ENCODE results near the gene RANBP17. TPM values are rescaled to one million over a fixed set of nuclear protein-coding genes. Genes with fewer than 3 reads are reported as not detected.

The RANBP17 gene
- total and polyA plus RNA-seq, 4 donors, result 18.3 to 95.4 (median 31.6) TPM

DNA sequence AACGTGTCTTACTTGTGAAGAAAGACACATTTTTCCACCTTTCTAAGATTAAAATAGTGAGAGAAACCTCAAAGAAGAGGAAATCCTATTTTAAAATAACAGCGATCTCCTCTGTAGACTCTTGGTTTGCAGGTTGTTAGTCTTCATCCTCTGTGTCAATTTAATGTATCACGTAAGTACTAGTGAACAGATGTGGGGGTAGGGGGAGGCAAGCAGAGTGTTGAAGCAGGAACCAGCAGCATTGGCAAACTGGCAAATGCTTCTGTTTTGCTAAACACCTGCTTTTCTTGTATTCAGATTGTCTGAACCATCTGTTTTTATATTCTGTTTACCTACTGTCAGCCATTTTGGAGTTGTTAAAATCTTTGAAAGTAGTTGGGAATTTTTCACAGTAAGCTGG is 288.0 kb downstream of the RANBP17 start:
- Histone ChIP-seq H3K27ac (ENCODE audit: low read depth, low read length) (no peak overlapping the region), H3K9me3 (ENCODE audit: control insufficient read depth, insufficient read depth, low read length) (no peaks in the 10 kb centered on the region), H3K4me1 (ENCODE audit: control insufficient read depth, insufficient read depth, low read length) (no peaks in the 10 kb centered on the region), H3K36me3 (ENCODE audit: control insufficient read depth, insufficient read depth, low read length) (no peaks in the 10 kb centered on the region), H3K4me3 (ENCODE audit: low read depth, low read length) (no peak overlapping the region), H3K27me3 (ENCODE audit: control insufficient read depth, insufficient read depth, low read length) (no peaks in the 10 kb centered on the region)
- peak in 1 of 6 donors; percentile 42 for DNase-seq (ENCODE audit: low read depth in 4 of 6, low spot score in 6 of 6)
- WGBS (ENCODE audit: insufficient coverage), result 67% methylated on average over 1 of the region's 3 CpGs

DNA sequence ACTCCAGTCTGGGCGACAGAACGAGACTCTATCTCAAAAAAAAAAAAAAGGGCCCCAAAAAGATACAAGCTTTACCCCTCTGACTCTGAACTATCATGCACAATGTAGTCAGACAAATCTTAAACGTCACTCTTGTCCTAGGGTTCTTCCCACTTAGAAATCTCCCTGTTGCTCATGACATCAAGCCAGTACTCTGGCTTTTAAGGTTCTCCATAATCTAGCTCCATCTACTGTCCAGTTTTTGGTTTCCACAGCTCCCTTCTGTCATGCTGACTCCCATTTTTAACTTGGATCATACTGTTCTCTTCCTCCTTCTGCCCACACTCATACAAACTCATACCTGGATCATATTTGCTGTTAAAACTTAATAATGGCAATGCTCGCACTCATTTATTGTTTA is 290.6 kb downstream of the RANBP17 start:
- WGBS (ENCODE audit: insufficient coverage), result 74% methylated on average over 3 of the region's 4 CpGs
- Histone ChIP-seq H3K27me3 (ENCODE audit: control insufficient read depth, insufficient read depth, low read length) (no peaks in the 10 kb centered on the region), H3K4me1 (ENCODE audit: control insufficient read depth, insufficient read depth, low read length) (no peaks in the 10 kb centered on the region), H3K9me3 (ENCODE audit: control insufficient read depth, insufficient read depth, low read length) (no peaks in the 10 kb centered on the region), H3K4me3 (ENCODE audit: low read depth, low read length) (no peak overlapping the region), H3K27ac (ENCODE audit: low read depth, low read length) (no peak overlapping the region), H3K36me3 (ENCODE audit: control insufficient read depth, insufficient read depth, low read length) (no peaks in the 10 kb centered on the region)
- peak in 1 of 6 donors; percentile 11 for DNase-seq (ENCODE audit: low read depth in 4 of 6, low spot score in 6 of 6)

DNA sequence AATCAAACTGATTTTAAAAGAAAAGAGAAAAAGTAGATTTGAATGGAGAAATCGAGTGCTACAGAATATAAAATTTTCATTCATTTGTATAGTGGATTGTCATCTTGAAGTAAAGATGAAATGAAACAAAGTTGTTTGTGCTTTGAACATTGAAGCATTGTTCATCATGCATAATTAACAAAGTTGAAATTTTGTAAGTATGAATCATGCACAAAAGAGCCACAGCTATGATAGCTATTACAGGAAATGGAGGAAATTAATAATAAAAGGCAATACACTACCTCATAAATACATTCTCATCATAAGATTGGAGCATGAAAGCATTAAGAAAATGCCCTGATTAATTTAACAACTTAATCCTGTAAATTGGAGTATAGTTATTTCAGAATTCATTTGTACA is 293.8 kb downstream of the RANBP17 start:
- no peaks in the 10 kb centered on the region for H3K27me3 ChIP-seq (ENCODE audit: control insufficient read depth, insufficient read depth, low read length)
- H3K9me3 ChIP-seq (ENCODE audit: control insufficient read depth, insufficient read depth, low read length), result no peaks in the 10 kb centered on the region
- WGBS (ENCODE audit: insufficient coverage), result no CpG with 5 or more reads among the region's 1 CpG
- no peaks in the 10 kb centered on the region for H3K36me3 ChIP-seq (ENCODE audit: control insufficient read depth, insufficient read depth, low read length)
- no peak overlapping the region for H3K4me3 ChIP-seq (ENCODE audit: low read depth, low read length)
- no peak for DNase-seq (ENCODE audit: low read depth in 4 of 6, low spot score in 6 of 6)
- H3K4me1 ChIP-seq (ENCODE audit: control insufficient read depth, insufficient read depth, low read length), result no peaks in the 10 kb centered on the region
- no peak overlapping the region for H3K27ac ChIP-seq (ENCODE audit: low read depth, low read length)

- H3K36me3 ChIP-seq (ENCODE audit: control insufficient read depth, insufficient read depth, low read length), result no peaks in the 10 kb centered on the region
- no peak for DNase-seq (ENCODE audit: low read depth in 4 of 6, low spot score in 6 of 6)
- no peak overlapping the region for H3K27ac ChIP-seq (ENCODE audit: low read depth, low read length)
- H3K4me1 ChIP-seq (ENCODE audit: control insufficient read depth, insufficient read depth, low read length), result no peaks in the 10 kb centered on the region
- no peaks in the 10 kb centered on the region for H3K9me3 ChIP-seq (ENCODE audit: control insufficient read depth, insufficient read depth, low read length)
- WGBS (ENCODE audit: insufficient coverage), result no CpG with 5 or more reads among the region's 2 CpGs
- no peaks in the 10 kb centered on the region for H3K27me3 ChIP-seq (ENCODE audit: control insufficient read depth, insufficient read depth, low read length)
- H3K4me3 ChIP-seq (ENCODE audit: low read depth, low read length), result no peak overlapping the region
These were observed 295.5 kb downstream of the RANBP17 start for GRCh38 chr5:171157276-171157675.

DNA sequence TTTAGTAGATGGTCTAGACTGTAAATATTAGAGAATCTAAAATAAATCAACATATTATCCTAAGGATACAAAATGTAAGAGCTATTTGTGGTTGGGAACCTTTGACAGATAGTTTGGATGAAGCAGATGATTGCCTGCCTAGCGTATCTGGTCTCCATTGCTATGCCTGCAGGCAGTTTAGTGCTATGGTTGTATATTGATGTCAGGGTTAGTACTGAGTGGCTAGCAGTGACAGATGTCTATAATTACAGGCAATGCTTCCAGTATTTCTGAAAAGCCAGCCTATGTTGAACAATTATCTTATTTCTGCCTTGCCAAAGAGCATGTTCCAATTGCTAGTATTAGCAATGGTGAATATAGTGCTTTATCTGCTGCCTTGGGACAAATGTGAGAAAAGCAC is 296.0 kb downstream of the RANBP17 start:
- WGBS (ENCODE audit: insufficient coverage), result 86% methylated on average over 1 of the region's 1 CpG
- H3K9me3 ChIP-seq (ENCODE audit: control insufficient read depth, insufficient read depth, low read length), result no peaks in the 10 kb centered on the region
- H3K4me1 ChIP-seq (ENCODE audit: control insufficient read depth, insufficient read depth, low read length), result no peaks in the 10 kb centered on the region
- DNase-seq (ENCODE audit: low read depth in 4 of 6, low spot score in 6 of 6), result peak in 2 of 6 donors; percentile 25 to 73
- no peak overlapping the region for H3K4me3 ChIP-seq (ENCODE audit: low read depth, low read length)
- no peaks in the 10 kb centered on the region for H3K36me3 ChIP-seq (ENCODE audit: control insufficient read depth, insufficient read depth, low read length)
- no peak overlapping the region for H3K27ac ChIP-seq (ENCODE audit: low read depth, low read length)
- H3K27me3 ChIP-seq (ENCODE audit: control insufficient read depth, insufficient read depth, low read length), result no peaks in the 10 kb centered on the region

GRCh38 chr5:171158581-171158980 is 296.8 kb downstream of the RANBP17 start:
- Histone ChIP-seq H3K9me3 (ENCODE audit: control insufficient read depth, insufficient read depth, low read length) (no peaks in the 10 kb centered on the region), H3K36me3 (ENCODE audit: control insufficient read depth, insufficient read depth, low read length) (no peaks in the 10 kb centered on the region), H3K4me3 (ENCODE audit: low read depth, low read length) (no peak overlapping the region), H3K27ac (ENCODE audit: low read depth, low read length) (no peak overlapping the region), H3K27me3 (ENCODE audit: control insufficient read depth, insufficient read depth, low read length) (no peaks in the 10 kb centered on the region), H3K4me1 (ENCODE audit: control insufficient read depth, insufficient read depth, low read length) (no peaks in the 10 kb centered on the region)
- DNase-seq (ENCODE audit: low read depth in 4 of 6, low spot score in 6 of 6), result no peak
- no CpG with 5 or more reads among the region's 1 CpG for WGBS (ENCODE audit: insufficient coverage)

GRCh38 chr5:171162165-171162564 is 300.3 kb downstream of the RANBP17 start:
- Histone ChIP-seq H3K4me3 (ENCODE audit: low read depth, low read length) (no peak overlapping the region), H3K27me3 (ENCODE audit: control insufficient read depth, insufficient read depth, low read length) (no peaks in the 10 kb centered on the region), H3K4me1 (ENCODE audit: control insufficient read depth, insufficient read depth, low read length) (no peaks in the 10 kb centered on the region), H3K27ac (ENCODE audit: low read depth, low read length) (no peak overlapping the region), H3K36me3 (ENCODE audit: control insufficient read depth, insufficient read depth, low read length) (no peaks in the 10 kb centered on the region), H3K9me3 (ENCODE audit: control insufficient read depth, insufficient read depth, low read length) (no peaks in the 10 kb centered on the region)
- 80% methylated on average over 1 of the region's 1 CpG for WGBS (ENCODE audit: insufficient coverage)
- DNase-seq (ENCODE audit: low read depth in 4 of 6, low spot score in 6 of 6), result no peak

- no CpG with 5 or more reads among the region's 1 CpG for WGBS (ENCODE audit: insufficient coverage)
- Histone ChIP-seq H3K9me3 (ENCODE audit: control insufficient read depth, insufficient read depth, low read length) (no peaks in the 10 kb centered on the region), H3K4me3 (ENCODE audit: low read depth, low read length) (no peak overlapping the region), H3K27me3 (ENCODE audit: control insufficient read depth, insufficient read depth, low read length) (no peaks in the 10 kb centered on the region), H3K4me1 (ENCODE audit: control insufficient read depth, insufficient read depth, low read length) (no peaks in the 10 kb centered on the region), H3K27ac (ENCODE audit: low read depth, low read length) (no peak overlapping the region), H3K36me3 (ENCODE audit: control insufficient read depth, insufficient read depth, low read length) (no peaks in the 10 kb centered on the region)
- DNase-seq (ENCODE audit: low read depth in 4 of 6, low spot score in 6 of 6), result no peak
These were observed 300.8 kb downstream of the RANBP17 start for GRCh38 chr5:171162596-171162995.

DNA sequence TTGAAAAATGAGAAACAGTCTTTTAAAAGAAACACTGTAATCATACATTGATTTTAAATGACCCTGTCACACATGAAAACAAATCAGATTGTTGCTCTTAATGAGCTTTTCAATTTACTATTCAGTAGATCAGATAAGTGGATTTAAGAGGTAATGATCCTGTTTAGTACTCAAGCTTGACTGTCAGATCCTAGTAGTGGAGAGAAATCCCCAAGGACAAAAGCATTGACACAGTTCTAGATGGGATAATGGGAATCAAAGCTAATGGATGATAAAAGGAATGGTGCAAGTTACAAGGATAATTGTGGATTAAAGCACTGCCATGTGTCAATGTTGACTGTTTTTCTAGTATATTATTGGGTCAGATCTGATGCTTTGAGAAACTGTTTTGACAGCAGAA is 304.9 kb downstream of the RANBP17 start:
- peak in 1 of 6 donors; percentile 58 for DNase-seq (ENCODE audit: low read depth in 4 of 6, low spot score in 6 of 6)
- Histone ChIP-seq H3K27ac (ENCODE audit: low read depth, low read length) (no peak overlapping the region), H3K9me3 (ENCODE audit: control insufficient read depth, insufficient read depth, low read length) (no peaks in the 10 kb centered on the region), H3K27me3 (ENCODE audit: control insufficient read depth, insufficient read depth, low read length) (no peaks in the 10 kb centered on the region), H3K4me3 (ENCODE audit: low read depth, low read length) (no peak overlapping the region), H3K36me3 (ENCODE audit: control insufficient read depth, insufficient read depth, low read length) (no peaks in the 10 kb centered on the region), H3K4me1 (ENCODE audit: control insufficient read depth, insufficient read depth, low read length) (no peaks in the 10 kb centered on the region)

DNA sequence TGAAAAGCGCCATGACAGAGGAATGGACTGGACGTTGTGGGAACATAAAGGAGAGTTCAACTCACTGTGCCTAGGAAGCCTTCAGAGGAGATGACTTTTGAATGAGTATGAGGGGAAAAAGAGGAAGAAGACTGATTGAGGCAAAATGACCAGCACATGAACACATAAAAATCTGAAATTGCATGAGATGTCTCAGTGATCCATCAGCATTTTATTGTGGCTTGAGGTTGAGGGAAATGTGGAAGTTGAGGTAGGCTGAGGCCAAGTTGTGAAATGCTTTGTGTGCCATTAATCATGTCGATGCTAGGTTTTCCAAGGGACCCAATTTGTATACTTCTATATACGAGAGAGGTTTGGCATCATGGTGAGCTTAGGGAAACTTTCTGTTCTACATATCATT is 306.4 kb downstream of the RANBP17 start:
- H3K36me3 ChIP-seq (ENCODE audit: control insufficient read depth, insufficient read depth, low read length), result no peaks in the 10 kb centered on the region
- WGBS (ENCODE audit: insufficient coverage), result 79% methylated on average over 2 of the region's 4 CpGs
- no peaks in the 10 kb centered on the region for H3K27me3 ChIP-seq (ENCODE audit: control insufficient read depth, insufficient read depth, low read length)
- no peak overlapping the region for H3K4me3 ChIP-seq (ENCODE audit: low read depth, low read length)
- no peaks in the 10 kb centered on the region for H3K4me1 ChIP-seq (ENCODE audit: control insufficient read depth, insufficient read depth, low read length)
- no peak for DNase-seq (ENCODE audit: low read depth in 4 of 6, low spot score in 6 of 6)
- H3K9me3 ChIP-seq (ENCODE audit: control insufficient read depth, insufficient read depth, low read length), result no peaks in the 10 kb centered on the region
- H3K27ac ChIP-seq (ENCODE audit: low read depth, low read length), result no peak overlapping the region
